Measurements from ENCODE around the gene AJUBA.
"Not testable (repeated sequence)": the region's sequence is repeated elsewhere in the genome, so short reads cannot be mapped to it uniquely, and the experiment has no call there.

AJUBA gene

DNA sequence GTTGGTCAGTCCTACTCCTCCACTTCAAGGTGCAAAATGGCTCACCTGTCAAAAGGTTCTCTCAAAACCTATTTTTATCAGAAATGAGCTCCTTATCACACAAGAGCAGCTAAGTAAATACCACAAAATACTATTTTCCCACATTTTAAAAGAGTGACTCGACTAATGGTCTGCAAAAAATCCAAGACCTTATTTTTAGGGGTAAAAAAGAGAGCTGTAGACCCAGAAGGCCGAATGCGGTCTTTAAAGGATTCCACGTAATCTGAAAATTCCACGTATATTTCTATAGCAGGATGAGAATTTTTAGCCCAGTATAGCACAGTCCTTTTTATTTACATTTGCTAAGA, 23.8 kb upstream of the AJUBA start:
- DNase-seq (ENCODE audit: low spot score) = no peak

DNA sequence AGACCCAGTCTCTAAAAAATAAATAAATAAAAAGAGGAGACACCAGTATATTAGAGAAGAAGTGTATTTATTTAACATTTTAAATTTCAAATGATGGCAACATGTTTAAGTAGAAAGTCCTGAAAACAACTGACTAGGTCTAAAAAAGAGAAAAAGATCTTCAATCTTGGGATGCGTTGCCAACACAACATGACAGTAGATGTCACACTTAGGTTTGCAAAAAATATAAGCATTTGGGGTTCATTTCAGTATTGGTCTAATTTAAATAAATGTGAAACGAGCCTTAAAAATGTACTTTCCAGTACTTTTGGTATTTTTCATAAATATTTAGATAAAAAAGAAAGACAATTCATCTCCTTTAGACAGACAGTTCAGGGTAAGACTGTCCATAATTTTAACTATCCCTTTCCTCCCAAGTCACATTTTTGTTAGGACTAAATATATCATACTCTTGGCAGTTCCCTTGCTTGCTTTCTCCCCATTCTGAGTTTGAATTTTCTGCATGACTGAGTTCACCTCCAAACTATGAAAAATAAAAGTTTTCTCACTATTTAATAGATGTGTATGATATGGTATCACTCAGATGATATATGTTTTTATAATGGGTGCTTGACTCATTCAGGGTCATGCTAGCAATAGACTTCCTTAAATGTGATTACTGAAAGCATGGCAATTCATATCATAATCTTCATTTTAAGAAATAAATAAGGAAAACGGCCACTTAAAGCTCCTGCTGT, 23.3 kb upstream of the AJUBA start:
- no peak for DNase-seq (ENCODE audit: low spot score)

DNA sequence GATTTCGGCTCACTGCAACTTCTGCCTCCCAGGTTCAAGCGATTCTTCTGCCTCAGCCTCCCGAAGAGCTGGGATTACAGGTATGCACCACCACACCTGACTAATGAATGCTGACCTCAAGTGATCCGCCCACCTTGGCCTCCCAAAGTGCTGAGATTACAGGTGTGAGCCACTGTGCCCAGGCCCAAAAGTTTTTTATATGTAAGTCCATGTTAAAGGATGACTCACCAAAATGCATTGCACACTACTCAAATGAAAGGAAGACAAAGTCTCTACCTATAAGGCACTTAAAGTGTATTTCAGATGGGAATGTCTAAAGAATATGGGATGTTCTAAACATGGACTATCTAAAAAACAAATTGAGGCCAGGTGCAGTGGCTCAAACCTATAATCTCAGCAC, 21.9 kb upstream of the AJUBA start:
- DNase-seq (ENCODE audit: low spot score) = not testable (repeated sequence)

DNA sequence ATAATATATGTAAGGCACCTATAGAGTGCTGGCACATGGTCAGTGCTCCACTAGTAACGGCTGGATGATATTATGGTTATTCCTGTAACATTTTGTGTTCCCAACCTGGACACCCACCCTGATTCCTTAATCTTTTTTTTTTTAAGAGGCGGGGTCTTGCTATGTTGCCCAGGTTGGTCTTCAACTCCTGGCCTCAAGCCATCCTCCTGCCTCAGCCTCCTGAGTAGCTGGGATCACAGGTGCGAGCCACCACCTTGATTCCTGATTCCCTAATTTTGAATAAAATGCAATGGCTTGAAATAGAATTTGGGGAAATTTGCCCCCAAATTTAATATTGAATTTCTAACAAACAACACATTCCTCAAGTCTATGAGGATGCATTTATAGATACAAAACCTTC, 20.2 kb upstream of the AJUBA start:
- no peak for DNase-seq (ENCODE audit: low spot score)

DNA sequence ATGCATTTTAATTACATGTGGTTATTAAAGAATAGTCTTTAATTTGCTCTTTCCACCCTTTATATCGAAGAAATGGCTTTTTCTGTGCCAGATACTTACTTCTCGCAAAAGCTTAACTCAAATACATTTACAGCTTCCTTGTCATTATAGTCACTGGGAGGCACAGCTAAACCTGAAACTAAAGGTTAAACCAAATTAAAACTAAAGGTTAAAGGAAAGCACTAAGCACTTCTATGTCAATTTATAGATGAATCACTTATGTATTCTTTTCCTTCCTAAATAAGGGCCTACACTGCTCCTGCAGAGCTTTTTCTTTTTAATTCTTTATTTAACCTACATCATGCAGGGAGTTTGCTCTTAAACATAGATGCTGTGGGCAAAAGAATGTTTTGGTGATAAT, 18.5 kb upstream of the AJUBA start:
- DNase-seq (ENCODE audit: low spot score) = no peak

DNA sequence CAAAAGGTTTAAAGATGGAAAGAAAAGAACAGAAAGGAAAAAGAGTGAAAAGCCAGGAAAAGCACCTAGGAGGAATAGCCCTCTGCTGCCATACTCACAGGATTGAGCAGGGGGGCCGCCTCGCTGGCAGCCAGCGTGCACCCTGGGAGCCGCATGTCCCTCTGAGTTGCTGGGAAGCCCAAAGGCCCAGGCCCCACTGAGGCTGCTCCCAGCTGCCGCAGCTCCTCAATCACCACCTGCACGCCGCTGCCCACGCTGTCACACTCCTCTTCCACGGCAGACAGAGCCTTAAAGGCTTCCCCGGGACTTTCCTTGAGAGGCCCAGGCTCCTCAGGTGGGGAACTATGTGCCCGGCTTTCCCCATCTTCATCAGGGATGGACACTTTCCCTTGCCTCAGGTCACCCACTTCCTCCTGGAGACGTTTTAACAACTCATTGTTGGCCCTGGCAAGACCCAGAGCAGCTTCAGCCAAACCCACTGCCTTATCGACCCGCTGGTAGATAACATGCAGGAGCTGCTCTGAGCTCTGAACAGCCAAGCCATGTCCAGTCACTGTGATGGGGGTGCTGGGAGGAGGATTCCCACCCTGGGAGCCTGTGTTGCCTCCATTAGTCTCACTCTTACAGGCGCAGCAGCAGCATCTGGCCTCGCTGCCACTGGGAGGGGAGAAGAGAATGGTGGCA, 16.1 kb upstream of the AJUBA start:
- no peak for DNase-seq (ENCODE audit: low spot score)

DNA sequence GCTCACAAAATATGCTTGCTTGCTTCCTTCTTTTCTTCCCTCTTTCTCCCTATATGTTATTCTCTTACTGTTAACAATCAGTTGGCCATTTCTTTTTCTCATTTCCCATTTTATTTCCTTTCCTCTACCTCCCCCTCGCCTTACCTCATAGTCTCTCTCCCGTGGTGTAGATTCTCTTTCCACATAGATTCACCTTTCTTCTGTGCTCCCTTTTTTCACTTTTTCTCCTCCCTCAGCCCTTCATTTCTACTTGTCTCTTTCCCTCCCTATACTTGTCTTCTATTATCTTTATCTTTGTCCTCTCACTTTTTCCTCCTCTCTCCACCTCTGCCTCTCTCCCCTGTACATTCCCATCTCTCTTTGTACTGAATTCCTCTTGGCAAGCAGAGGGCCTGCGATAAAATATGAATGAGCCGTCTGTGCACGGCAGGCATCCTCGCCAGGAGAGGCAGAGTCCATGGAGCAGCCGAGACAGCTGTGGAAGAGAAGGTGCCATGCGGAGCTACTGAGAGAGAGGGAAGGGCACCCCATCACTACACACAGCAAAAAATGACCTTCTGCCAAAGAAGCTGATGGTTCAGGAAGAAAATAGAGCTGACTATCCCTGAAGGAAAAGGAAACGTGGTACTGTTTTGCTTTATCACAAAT, 15.4 kb upstream of the AJUBA start:
- DNase-seq (ENCODE audit: low spot score) = no peak

DNA sequence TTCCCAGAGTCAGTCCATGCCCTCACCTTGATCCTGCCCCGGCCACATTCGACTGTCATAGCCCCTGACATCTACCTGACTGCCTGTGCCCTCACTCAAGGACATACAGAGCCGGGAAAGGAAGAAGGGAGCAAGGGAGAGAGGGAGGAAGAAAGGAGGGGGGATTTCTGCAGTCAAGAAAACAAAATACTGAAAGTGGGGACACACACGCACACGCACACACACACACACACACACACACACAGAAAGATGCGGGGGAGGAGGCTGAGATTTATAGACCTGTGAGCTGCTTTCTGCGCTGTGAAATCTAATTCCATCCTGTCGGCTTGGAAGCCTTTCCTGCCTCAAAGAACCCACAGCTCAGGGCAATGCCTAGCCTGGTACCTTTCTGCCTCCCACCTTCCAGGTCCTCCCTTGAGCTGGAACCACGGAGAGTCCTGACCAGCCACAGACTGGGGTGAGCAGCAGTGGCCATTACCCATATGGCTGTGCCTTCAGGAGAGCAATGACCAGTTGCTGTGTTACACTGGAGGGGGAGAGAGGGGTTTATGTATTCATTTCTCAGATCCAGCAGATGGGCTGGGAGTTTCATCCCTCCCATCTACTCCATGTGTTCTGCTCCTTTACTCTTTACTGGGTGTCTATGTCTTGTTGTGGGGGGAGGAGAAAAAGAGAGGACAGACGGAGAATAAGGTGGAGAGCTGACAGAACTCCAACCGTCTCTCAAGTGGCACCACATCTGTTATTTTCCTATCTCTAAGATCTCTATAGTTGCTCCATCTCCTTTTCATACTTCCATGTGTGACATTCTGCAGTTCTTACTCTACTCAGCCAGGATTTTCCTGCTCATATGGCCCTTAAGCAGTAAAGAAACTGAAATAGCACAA, 14.7 kb upstream of the AJUBA start:
- DNase-seq (ENCODE audit: low spot score) = no peak

DNA sequence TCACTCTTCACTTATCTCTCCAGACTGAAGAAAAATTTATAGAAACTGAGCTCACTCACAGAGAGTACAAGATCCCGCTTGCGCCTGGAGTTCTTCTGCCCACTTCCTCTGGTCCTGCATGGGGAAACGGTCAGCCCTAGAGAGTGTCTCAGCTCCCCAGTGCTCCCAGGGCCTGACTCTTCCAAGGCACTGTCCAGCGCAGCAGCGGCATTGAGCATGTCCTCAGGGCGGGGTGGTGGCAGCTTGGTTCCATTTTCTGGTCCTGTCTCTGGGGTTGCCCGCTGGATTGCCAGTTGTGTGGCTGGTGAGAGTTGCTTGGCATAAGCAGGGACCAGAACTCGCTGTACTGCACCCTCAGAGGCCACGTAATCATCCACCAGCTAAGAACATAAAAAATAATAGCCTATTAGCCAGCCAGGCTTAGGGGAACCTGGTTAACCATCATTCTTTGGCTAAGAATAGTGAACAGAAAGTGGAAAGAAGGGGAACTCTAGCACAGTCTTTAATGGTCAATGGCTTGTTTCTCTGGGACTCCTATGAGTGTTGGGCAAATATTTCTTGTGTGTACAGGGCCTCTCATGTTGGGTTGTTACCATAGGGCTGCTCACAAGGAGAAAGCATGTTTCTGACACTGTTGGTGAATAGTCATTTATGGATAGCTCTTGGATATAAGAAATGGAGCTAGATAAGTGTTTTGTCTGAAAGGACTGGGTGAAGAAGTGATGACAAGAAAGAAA, 13.7 kb upstream of the AJUBA start:
- no peak for DNase-seq (ENCODE audit: low spot score)

DNA sequence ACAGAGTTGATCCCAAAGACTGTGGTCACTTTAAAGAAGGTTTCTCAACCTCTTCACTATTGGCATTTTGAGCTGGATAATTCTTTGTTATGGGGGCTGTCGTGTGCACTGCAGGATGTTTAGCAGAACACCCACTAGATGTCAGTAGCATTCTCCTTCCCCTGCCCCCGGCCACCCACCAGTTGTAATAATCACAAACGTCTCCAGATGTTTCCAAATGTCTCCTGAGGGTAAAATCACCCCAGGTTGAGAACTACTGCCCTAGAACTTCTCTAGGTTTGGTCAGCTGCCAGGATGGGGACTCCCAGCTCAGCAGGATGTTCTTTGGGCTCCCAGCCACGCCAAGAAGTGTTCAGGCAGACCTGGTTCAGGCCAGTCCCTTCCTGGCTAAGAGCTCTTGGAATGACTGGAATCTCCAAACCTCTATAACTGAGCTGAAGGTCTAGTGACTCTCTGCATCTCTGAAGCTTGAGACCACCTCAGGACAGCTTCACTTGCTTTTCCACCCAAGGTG, 12.5 kb upstream of the AJUBA start:
- peak; percentile 53 for DNase-seq (ENCODE audit: low spot score)

DNA sequence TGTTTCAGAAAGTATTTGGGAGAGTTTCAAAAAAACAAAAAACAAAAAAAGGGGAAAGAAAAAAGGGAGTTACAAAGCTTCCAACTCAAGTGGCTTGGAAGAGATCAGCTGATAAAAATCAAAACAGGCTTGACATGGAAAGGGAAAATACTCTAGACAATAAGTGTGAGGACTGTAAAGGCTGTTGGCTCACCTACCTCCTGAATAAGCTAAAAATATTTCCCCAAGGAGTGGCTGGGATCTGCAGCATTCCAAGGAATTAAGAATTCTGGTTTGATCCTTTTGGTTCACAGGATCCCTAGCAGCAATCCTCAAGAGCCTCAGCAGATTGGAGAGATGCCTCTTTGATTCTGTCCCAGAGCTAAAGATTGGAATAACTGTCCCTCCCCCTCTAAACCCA, 11.2 kb upstream of the AJUBA start:
- DNase-seq (ENCODE audit: low spot score) = no peak

DNA sequence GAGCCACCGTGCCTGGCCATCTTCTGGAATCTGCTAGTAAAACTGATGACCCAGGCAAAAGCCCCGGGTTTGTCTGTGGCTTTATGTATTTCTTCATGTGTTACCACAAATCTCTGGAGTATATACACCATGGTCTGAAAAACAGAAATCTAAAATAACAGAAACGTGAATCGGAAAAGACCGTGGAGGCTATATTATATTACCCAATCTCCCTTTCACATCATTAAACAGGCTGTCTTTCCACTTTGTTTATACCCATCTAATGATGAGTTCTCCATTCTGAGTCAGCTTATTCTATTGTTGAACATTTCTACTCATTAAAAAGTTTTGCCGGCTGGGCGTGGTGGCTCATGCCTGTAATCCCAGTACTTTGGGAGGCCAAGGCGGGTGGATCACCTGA, 9.5 kb upstream of the AJUBA start:
- no peak for DNase-seq (ENCODE audit: low spot score)

DNA sequence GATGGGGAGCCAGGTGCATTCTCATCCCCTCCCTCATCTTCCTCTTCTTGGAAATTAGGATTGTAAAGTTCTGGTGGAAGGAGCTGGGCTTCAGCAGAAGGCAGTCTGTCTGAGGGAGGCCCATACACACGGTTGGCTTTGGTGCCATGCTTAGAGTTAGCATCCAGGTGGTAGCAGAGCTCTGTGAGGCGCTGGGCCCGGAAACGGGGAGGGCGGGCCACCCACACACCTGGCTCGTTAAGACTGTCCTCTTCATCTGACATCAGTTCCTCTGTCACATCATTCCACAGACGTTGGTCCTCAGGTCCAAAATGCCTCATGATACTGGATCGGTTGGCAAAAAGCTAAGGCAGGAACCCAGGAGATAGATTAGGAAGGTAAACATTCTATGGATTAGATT, 4.9 kb upstream of the AJUBA start:
- no peak for DNase-seq (ENCODE audit: low spot score)

DNA sequence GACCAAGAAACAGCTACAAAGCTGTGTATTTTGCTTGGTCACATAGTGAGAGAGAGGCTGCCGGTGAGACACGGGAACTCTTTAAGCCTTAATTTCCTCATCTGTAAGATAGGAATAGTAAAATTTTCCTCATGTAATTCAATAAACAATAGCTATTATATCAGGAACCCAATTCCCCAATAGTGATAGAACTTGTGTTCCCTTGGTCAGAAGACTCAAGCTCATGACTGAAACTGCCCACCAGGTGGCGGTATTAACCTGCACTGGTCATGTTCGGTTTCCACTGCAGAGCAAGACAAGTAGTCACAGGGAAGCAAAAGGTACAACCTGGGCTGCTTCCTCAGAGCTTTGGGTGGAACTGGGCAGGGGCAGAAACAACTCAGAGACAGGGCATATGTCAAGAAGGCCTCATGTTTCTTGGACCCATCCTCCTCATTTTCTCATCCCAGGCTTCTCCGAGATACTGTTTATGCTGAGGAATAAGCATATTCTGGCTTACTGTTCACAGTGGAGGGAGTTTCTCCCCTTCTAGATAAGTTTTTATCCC, 4.2 kb upstream of the AJUBA start:
- DNase-seq (ENCODE audit: low spot score) = peak; percentile 94

DNA sequence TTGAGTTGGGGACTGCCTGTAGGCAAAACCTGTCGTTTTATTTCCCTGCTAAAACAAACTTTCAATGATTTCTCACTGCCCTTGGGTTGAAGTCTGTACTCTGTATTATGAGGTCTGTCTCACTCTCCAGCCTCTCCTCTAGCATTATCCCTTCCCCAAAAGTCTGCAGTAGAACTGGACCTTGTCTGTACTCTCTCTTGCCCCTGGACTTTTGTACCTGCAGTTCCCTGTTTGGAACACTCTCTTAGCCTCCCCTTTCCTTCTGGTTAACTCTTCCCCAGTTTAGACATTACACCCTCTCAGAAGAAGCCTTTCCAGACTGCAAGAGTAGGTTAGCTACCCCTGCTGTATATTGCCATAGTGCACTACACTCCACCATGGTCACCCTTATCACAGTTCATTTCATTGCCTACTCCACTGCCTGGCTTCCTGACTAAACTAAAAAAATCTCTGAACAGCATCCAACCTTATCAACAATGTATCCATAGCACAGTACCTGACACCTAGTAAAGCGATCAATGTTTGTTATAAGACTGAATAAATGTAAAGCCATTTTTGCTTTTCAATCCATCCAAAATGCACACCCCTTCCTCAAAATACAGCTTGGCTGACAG, 3.6 kb upstream of the AJUBA start:
- no peak for DNase-seq (ENCODE audit: low spot score)

DNA sequence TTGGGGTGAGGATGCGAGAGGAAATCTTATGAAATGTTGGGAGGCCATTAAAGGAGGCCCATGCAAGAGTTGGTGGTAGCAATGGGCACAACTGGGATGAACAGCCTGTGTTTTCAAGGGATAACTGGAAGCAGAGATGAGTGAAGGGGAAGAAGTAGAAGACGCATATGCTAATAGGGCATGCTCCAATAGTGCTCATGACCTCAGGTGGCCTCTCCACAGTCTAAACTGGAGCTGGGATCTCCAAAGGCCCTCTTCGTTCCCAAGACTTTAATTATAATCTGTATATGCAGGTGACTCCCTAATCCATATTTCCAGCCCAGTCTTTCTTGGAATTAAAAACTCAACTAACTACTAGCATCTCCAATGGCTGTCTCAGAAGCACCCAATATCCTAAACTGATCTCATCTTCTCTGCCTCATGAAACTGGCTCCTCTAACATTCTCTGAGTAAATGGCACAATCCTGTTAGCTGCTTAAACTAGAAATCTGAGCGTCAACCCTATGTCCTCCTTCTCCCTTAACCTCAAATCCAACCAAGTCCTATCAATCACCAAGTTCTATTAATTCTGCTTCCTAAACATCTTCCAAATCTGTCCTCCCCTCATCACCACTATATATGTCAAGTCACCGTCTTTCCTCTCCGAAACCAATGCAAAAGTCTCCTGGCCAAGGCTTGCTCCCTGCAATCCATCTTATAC, 2.8 kb upstream of the AJUBA start:
- no peak for DNase-seq (ENCODE audit: low spot score)

DNA sequence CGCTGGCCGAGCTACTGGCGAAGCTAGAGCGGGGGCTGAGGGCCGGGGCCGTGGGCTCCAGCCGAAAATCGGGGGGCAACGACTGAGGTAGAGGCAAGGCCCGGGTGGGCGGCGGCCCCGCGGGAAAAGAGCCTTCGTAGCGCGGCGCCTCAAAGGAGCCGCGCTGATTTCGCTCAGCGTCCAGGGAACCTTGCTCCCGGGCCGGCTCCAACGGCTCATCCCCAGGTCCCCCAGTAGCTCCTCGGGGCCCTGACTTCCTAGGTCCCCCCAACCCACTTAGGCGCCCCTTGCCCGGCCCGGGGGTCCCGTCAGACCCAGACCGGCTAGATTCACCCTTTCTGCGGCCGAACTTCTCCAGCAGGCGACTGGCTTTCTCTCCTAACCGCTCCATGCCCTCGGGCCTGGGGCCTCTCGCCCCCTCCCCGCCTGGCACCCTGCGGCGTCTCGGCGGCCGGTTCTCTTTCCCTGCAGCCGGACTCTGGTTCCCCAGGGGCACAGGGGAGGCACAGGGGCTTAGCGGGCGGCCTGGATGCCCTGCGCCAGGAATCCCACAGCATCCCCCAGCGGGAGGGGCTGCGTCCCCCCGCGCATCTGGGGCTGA, 375 bp downstream of the AJUBA start:
- DNase-seq (ENCODE audit: low spot score) = no peak

DNA sequence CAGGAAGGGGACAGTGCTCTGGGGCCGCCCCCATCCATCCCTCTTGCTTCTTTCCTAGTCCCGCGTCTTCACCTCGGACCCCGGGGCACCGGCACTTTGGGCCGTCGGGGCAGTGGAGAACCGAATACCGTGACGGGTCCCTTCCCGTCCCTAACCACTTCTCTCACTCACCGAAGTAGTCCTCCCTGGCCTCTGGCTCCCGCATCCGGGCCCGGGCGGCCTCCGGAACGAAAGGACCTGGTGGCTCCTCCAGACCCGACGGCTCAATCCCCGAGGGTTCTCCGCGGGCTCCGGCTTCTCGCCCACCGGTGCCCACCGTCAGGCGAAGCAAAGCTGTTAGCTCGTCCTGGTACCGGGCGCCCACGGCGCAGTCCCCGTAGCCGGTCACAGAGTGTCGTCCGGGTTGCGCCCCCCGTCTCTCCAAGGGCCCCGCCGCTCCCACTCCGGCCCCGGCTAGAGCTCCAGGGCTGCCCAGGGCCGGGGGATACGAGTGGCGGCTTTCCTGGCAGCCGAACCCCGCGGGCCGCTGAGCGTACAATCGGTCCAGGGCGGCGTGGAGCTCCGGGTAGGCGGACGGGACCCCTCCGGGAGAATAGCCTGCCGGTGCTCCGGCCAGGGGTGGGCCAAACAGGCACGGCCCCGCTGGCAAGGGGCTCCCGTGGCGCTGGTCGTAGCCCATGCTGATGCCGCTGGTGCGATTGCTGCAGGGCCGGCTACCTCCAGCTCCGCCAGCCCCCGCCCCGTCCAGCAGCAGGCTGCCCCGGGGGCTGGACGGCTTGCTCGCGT, 1.1 kb downstream of the AJUBA start:
- no peak for DNase-seq (ENCODE audit: low spot score)

DNA sequence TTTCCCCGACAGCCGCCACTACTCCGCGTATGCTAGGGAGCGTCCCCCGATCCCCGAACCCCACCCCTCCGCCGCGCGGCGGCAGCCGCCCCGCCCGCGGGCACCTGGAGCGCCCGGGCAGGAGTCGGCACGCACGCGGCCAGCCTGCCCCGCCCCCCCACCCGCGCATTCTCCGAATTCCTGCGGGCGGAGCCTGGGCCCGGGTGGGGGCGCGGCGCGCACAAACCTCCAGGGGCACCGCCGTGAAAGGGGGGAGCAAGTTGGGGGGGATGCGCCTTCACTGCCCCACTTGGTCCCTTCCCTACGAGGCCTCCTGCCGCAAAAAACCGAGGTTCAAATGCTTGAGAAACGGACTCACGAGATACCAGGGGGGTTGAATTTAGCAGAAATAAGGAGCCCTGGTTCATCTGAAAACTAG, 1.7 kb downstream of the AJUBA start:
- DNase-seq (ENCODE audit: low spot score) = no peak

All from cerebellar cortex (tissue), 1 donor.